Spinal cord (tissue), 10 donors: ENCODE results near the gene NCAM1. TPM values are rescaled to one million over a fixed set of nuclear protein-coding genes. Genes with fewer than 3 reads are reported as not detected.
A peak's percentile ranks its signal among the peaks of the same experiment; 100 is the strongest.

Experiments
- DNase-seq, 6 donors: peaks; one replicate each; pipeline versions ENCODE4 v3.0.0 to v3.0.0-alpha.2; 2013 to 2015; ENCODE audit warnings: low spot score in 6 of 6, low read depth in 4 of 6
- H3K27ac ChIP-seq: one replicate; pipeline ENCODE4 v1.5.1; 2013; ENCODE audit warnings: low read depth, low read length, control low read depth
- H3K27me3 ChIP-seq: one replicate; pipeline ENCODE4 v1.6.1; 2013; ENCODE audit warnings: low read length; ENCODE audit not compliant: control insufficient read depth, insufficient read depth
- H3K36me3 ChIP-seq: one replicate; pipeline ENCODE4 v1.6.1; 2013; ENCODE audit warnings: low read length; ENCODE audit not compliant: control insufficient read depth, insufficient read depth
- H3K4me1 ChIP-seq: one replicate; pipeline ENCODE4 v1.6.1; 2013; ENCODE audit warnings: low read length; ENCODE audit not compliant: control insufficient read depth, insufficient read depth
- H3K4me3 ChIP-seq: one replicate; pipeline ENCODE4 v1.5.1; 2013; ENCODE audit warnings: low read depth, low read length, control low read depth
- H3K9me3 ChIP-seq: one replicate; pipeline ENCODE4 v1.6.1; 2013; ENCODE audit warnings: low read length; ENCODE audit not compliant: control insufficient read depth, insufficient read depth
- WGBS: methylation state at CpG from one replicate; pipeline ENCODE4 v1.1.5; 2013; ENCODE audit warnings: missing lambda C conversion rate; ENCODE audit not compliant: insufficient coverage; 5-methylcytosine and 5-hydroxymethylcytosine counted together
- polyA plus RNA-seq, 2 donors: library from polyadenylated mRNA; unstranded; fragments of 120-200 nt; gene quantifications; one replicate each; pipeline ENCODE4 v1.2.1, GENCODE V29; 2013; ENCODE audit not compliant: insufficient read length in 2 of 2
- total RNA-seq, 2 donors: library from RNA; depleted of rRNA in 1 of 2; stranded (reverse); fragments of 120-200 nt in 1 of 2; fragments of >200 nt in 1 of 2; gene quantifications; one replicate each; pipeline versions ENCODE4 v1.2.3 to v1.2.4, GENCODE V29; 2013 to 2014
- donor health status: healthy.

Gene NCAM1
- total and polyA plus RNA-seq, 4 donors = 205 to 523 (median 383) TPM

DNA sequence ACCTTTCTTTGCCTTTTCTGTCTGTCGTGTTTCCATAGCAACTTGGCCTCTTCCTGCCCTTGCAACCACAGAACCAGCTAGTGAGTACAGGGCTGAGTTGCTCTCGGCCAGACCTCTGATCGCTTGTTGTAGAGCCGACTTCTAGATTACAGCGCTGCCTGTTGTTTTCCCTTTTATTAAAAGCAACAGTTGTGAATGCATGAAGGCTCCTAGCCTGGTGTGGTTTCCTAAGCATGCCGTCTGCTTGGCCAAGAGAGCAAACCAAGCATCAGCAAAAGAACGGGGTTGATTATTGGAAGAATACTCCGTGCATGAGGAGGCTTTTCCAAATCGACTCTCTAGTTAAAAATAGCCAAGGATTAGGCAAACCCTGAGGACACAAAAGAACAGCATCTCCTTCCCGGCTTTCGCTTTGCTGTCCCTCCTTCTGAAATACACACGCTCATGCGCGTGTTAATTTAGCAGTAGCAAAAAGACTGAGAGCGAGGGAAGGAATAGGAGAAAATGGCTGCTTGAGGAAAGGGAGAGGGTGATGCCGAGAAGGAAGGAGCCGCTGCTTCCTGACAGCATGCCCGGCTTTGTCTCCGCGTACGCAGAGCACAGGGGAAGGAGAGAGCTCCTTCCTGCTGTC is 281.7 kb downstream of the NCAM1 start:
- Histone ChIP-seq H3K36me3 (peaks cover 20% of the 10 kb centered on the region), H3K27ac (peak overlapping the region; percentile 50), H3K27me3 (no peaks in the 10 kb centered on the region), H3K9me3 (no peaks in the 10 kb centered on the region), H3K4me3 (peak overlapping the region; percentile 0), H3K4me1 (peaks cover 15% of the 10 kb centered on the region)
- DNase-seq = peak in 4 of 6 donors; percentile 44 to 90 (median 72)
- 2% methylated on average over 14 of the region's 21 CpGs for WGBS

DNA sequence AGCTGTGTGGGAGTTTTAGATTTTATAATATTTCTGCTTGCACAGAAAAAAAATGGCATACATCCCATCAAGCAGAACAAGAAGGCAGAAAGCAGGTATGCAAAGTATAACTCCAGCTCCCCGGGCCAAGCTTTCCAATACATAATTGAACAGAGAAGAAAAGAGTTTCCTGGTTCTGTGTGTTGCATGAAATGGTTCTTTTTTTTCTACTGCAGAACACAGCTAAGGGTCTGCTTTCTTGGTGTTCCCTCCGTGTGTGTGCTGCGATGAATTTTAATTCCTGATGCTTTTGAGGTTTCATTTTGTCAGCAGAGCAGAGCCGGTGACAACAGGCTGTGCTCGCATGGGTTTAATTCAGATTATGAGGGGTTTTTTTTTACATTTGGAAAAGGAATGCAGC is 282.5 kb downstream of the NCAM1 start:
- no peaks in the 10 kb centered on the region for H3K27me3 ChIP-seq
- no peak overlapping the region for H3K4me3 ChIP-seq
- peaks cover 23% of the 10 kb centered on the region for H3K36me3 ChIP-seq
- no peaks in the 10 kb centered on the region for H3K9me3 ChIP-seq
- H3K4me1 ChIP-seq = peaks cover 21% of the 10 kb centered on the region
- H3K27ac ChIP-seq = peak overlapping the region; percentile 44
- DNase-seq = peak in 2 of 6 donors; percentile 63 to 74
- WGBS = 22% methylated on average over 3 of the region's 5 CpGs

DNA sequence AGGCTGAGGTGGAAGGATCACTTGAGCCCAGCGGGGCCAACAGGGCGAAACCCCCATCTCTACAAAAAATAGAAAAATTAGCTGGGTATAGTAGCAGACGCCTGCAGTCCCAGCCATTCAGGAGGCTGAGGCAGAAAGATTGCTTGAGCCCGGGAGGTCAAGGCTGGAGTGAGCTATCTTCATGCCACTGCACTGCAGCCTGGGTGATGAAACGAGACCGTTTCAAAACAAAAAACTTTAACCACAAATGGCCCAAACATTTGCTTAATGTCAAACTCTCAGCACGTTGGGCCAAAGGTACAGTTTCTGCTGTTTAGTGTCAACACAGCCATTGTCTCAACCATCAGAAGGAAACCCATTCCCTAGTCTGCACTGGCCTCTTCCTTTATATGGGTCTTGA is 284.0 kb downstream of the NCAM1 start:
- WGBS = 87% methylated on average over 3 of the region's 7 CpGs

DNA sequence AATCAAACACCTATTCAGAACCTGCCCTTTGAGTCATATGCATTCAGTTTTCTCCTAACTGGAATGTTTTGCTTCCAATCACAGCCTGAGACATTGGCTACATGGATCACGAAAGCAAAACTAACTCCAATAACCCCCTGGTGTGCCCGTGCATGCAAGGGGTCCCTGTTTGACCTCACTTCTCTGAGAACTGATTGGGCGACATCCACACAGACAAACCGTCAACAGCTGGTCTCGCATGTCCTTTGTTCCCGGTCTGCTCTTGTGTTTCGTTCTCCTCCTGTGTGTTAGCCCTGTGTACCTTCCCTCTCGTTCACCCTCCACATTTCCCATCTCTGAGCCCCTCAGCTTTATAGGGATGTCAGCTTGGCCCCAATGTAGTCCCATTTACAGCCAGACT is 286.0 kb downstream of the NCAM1 start:
- no peaks in the 10 kb centered on the region for H3K27me3 ChIP-seq
- H3K4me1 ChIP-seq = peaks cover 25% of the 10 kb centered on the region
- peaks cover 13% of the 10 kb centered on the region for H3K36me3 ChIP-seq
- WGBS = 47% methylated on average over 8 of the region's 8 CpGs
- no peak for DNase-seq
- H3K9me3 ChIP-seq = no peaks in the 10 kb centered on the region
- H3K4me3 ChIP-seq = no peak overlapping the region
- H3K27ac ChIP-seq = no peak overlapping the region

More for the DNA sequence above, 284.0 kb downstream of the NCAM1 start:
- peaks cover 24% of the 10 kb centered on the region for H3K36me3 ChIP-seq
- H3K9me3 ChIP-seq = no peaks in the 10 kb centered on the region
- H3K27ac ChIP-seq = no peak overlapping the region
- no peak for DNase-seq
- H3K27me3 ChIP-seq = no peaks in the 10 kb centered on the region
- H3K4me3 ChIP-seq = no peak overlapping the region
- peaks cover 28% of the 10 kb centered on the region for H3K4me1 ChIP-seq

DNA sequence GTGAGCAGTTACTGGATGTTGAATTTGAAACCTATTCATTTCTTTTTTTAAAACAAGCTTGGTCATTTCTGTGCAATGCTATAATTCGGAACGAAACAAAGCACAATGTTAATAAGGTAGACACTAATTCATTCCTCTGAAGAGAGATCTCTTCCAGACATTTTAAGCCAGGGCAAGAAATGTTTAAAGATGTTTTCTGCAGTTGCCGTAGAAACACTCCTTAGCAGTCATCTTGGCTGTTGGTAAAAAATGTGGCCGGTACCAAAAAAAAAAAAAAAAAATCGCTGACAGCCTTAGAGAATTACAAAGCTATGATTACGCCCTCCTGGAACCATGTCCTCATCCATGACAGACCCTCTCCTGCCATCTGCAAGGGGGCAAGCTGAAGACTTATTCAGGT is 286.7 kb downstream of the NCAM1 start:
- Histone ChIP-seq H3K4me3 (no peak overlapping the region), H3K9me3 (no peaks in the 10 kb centered on the region), H3K4me1 (peaks cover 19% of the 10 kb centered on the region), H3K27me3 (no peaks in the 10 kb centered on the region), H3K36me3 (peaks cover 13% of the 10 kb centered on the region), H3K27ac (no peak overlapping the region)
- peak in 1 of 6 donors; percentile 34 for DNase-seq
- 60% methylated on average over 2 of the region's 6 CpGs for WGBS

DNA sequence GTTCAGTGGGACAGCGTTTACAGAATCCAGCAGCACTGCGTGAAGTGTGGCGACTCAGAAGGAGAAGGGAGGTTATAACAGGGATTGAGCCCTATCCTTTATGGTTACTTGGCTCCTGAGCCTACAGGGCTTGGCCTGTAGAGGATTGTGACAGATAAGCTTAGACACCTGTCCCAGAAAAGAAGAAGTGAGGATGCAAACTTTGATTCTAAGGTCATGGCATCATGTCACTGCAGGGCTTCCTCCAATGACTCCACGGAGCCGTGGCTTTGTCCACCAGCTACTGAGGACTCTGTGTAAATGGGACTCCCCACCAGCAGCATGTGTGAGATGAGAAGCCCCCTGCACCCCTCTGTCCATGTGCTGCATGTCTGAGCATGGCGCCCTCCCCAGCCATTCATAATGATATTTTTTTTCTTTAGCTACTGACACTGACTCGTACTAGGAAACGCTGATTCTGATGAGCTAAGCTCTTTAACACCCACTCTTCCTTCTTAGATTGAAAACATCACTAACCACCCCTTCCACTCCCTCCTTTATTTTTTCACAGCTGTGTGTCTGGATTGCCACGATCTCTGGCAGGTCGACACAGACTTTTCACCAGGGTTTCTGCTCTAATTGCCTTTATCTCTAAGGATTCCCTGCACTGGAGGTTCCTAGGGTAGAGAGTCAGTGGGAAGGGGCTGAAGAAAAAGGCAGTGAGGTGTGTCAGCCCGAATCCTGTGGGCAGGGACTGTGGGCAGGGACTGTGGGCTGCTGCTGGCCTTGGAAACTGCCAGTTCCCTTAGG is 287.7 kb downstream of the NCAM1 start:
- Histone ChIP-seq H3K36me3 (peaks cover 13% of the 10 kb centered on the region), H3K9me3 (no peaks in the 10 kb centered on the region), H3K4me3 (no peak overlapping the region), H3K4me1 (peaks cover 16% of the 10 kb centered on the region), H3K27me3 (no peaks in the 10 kb centered on the region), H3K27ac (no peak overlapping the region)
- DNase-seq = no peak
- 83% methylated on average over 8 of the region's 11 CpGs for WGBS

DNA sequence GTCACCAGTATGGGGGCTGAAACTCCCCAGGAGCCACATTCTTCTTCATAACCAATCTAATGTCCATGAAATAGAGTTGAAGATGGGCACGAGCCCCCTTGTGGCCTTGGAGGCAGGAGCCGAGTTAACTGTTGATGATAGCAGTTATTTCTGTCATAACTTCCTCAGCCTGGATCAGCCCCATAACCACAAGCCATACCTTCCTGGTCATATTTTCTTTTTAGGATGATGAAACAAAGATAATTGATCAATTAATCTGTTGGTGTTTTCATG is 288.2 kb downstream of the NCAM1 start:
- Histone ChIP-seq H3K4me1 (peaks cover 16% of the 10 kb centered on the region), H3K27ac (no peak overlapping the region), H3K27me3 (no peaks in the 10 kb centered on the region), H3K4me3 (no peak overlapping the region), H3K9me3 (no peaks in the 10 kb centered on the region), H3K36me3 (peaks cover 14% of the 10 kb centered on the region)
- DNase-seq = peak in 2 of 6 donors; percentile 28 to 58
- no CpG with 5 or more reads among the region's 2 CpGs for WGBS

DNA sequence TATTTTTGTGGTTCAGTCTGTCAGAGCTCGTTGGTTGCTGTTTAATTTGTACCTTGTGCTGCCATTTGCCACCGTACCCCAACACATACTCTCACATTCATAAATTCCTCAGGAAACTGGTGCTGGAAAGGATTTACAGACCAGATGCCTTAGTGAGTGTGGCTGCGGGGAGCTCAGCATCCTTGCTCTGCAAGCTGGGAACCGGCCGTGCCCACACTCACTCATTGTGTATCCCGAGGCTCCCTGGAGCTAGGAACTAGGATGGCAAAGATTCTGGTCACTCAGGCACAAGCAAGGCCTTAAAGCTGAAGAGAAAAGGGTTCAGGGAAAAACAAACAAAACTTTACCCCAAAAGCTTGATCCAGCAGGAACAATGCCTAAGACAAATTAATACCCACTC is 288.6 kb downstream of the NCAM1 start:
- peaks cover 16% of the 10 kb centered on the region for H3K36me3 ChIP-seq
- no peaks in the 10 kb centered on the region for H3K9me3 ChIP-seq
- no peak for DNase-seq
- H3K4me3 ChIP-seq = no peak overlapping the region
- H3K27me3 ChIP-seq = no peaks in the 10 kb centered on the region
- peaks cover 16% of the 10 kb centered on the region for H3K4me1 ChIP-seq
- no peak overlapping the region for H3K27ac ChIP-seq
- 54% methylated on average over 4 of the region's 6 CpGs for WGBS

DNA sequence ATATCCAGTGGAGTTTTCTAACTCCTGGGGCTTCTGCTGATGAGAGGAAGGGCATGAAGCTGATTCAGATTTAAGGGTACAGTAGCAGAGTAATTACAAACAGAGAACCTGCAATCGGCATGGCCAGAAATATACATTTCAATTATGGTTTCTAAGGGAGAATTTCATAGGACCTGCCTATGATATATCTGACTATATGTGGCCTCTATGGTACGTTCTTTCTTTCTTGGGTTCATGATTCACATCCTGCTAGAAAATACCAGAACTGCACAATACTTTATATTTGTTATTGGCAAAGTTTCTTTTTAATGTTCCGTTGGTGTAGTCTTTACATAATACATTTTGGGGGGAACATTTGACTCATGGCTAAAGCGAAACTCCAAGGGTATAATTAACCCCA is 290.1 kb downstream of the NCAM1 start:
- H3K36me3 ChIP-seq = peaks cover 21% of the 10 kb centered on the region
- H3K4me1 ChIP-seq = peaks cover 16% of the 10 kb centered on the region
- no CpG with 5 or more reads among the region's 4 CpGs for WGBS
- DNase-seq = no peak
- no peaks in the 10 kb centered on the region for H3K27me3 ChIP-seq
- no peak overlapping the region for H3K4me3 ChIP-seq
- no peaks in the 10 kb centered on the region for H3K9me3 ChIP-seq
- no peak overlapping the region for H3K27ac ChIP-seq

DNA sequence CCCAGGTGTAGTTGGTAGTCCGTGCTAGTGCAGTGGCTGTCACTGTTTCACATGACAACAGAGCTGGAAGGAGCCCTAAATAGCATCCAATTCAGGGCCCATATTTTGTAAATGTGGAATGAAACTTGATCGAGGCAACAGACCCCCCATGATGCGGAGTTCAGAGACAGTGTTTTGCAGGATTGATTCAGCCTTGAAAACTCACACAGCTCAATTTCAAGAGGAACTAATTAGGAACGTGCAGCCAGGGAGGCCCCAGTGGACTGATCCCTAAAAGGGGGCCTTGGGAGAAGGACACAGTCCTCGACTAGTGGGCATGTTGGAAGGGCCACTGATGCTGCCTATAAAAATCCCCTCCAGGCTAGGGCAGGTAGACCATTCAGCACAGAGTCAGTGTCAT is 292.2 kb downstream of the NCAM1 start:
- peaks cover 28% of the 10 kb centered on the region for H3K36me3 ChIP-seq
- H3K27ac ChIP-seq = no peak overlapping the region
- H3K4me3 ChIP-seq = no peak overlapping the region
- no peaks in the 10 kb centered on the region for H3K27me3 ChIP-seq
- H3K4me1 ChIP-seq = peaks cover 12% of the 10 kb centered on the region
- H3K9me3 ChIP-seq = no peaks in the 10 kb centered on the region
- WGBS = 49% methylated on average over 2 of the region's 5 CpGs
- DNase-seq = no peak
